Raji (cell line): ENCODE results near the gene WDR7.

ENCODE experiments used
- POLR2A ChIP-seq: IDR thresholded peaks from 2 replicates; pipeline ENCODE4 v1.6.1; 2011; ENCODE audit warnings: low read depth, low read length, control low read depth; ENCODE audit not compliant: insufficient read depth

Gene WDR7

DNA sequence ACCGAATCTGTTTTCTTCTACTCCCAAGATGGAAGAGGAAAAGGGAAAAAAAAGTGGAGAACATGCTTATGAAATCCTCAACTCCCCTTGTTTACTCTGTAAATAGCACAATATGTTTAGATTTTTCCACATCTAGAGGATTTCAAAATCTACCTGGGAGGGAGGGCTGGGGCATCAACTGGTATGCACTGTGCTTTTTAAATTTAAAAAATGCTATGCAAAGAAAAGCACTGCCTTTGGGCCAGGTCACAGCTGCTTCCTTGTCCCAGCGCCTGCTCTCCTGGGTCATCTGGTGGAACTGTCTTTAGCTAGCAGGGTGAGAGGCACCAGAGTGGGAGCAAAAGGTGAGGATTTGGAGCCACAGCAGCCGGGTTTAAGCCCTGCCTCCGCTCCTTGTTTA, 407.6 kb downstream of the WDR7 start:
- TF ChIP-seq POLR2A: no peak

- no peak for TF ChIP-seq POLR2A
These were observed 408.2 kb downstream of the WDR7 start for GRCh38 chr18:57059366-57059765.

DNA sequence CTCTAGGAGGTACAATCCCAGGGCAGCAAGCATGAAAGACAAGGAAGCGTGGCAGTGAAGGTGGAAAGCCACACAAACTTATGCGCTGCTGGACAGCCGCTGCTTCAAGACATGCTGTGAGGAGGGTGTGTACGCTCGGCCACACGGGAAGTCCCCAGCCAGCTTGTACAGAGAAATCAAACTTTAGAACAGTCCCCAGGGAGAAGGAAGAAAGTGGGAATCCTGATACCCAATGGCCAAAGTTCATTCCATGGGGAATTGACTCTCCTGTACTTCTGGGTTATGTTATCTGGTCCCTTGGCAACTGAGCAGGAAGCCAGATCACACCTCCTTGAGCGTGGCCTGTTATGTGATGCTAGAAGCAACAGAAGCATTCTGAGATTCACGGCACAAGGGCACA, 409.7 kb downstream of the WDR7 start:
- no peak for TF ChIP-seq POLR2A

DNA sequence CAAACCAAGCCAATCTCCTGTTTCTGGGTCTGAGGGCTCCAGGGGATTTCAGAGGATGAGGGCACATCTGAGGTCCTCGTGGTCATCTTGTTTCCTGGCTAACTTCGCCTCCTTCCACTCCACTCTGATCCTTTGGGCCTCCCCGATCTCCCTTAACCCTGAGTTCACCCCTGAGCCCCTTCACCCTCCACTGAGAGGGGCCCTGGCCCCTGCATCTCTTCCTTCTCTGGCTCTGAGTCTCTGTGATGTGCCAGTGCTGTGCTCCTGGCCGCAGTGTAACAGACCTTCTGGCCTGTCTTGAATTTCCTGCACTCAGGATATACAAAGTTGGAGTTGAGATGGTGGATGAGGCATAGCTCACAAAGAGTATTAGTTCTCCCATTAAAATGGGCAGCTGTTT, 411.0 kb downstream of the WDR7 start:
- TF ChIP-seq POLR2A: no peak

- no peak for TF ChIP-seq POLR2A
These were observed 411.7 kb downstream of the WDR7 start for GRCh38 chr18:57062844-57063243.

- no peak for TF ChIP-seq POLR2A
These were observed 412.5 kb downstream of the WDR7 start for GRCh38 chr18:57063601-57064103.

- TF ChIP-seq POLR2A: no peak
These were observed 422.5 kb downstream of the WDR7 start for GRCh38 chr18:57073501-57074187.

DNA sequence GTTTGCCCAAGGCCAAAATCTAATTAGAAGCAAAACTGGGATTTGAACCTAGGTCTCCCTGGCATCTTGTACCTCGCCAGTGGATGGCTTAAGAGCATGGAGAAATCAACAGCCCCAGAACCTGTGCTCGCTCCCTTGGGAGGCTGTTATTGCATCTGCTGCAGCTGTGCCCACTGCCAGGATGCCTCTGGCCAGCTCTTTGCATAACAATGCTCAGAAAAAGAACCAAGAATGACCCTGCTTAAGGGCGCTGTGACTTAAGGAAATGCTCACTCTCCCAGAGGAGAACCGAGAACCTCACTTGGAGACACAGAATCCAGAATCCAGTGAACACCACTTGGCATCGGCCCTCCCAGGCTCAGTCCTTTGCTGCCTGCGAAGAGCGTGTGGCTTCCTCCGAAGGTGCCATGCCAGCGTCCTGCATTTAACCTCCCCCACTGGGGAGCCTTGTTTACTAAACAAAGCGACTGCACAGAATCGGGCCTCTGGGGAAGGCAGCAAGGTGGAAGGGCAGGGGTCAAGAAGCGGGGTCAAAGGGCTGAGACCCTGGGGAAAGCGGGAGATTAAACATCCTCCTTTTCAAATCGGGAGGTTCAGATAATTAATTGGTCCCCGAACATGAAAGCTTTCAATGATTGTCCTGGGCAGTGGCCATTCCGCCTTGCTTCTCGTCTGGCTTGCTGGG, 424.7 kb downstream of the WDR7 start:
- TF ChIP-seq POLR2A: no peak

DNA sequence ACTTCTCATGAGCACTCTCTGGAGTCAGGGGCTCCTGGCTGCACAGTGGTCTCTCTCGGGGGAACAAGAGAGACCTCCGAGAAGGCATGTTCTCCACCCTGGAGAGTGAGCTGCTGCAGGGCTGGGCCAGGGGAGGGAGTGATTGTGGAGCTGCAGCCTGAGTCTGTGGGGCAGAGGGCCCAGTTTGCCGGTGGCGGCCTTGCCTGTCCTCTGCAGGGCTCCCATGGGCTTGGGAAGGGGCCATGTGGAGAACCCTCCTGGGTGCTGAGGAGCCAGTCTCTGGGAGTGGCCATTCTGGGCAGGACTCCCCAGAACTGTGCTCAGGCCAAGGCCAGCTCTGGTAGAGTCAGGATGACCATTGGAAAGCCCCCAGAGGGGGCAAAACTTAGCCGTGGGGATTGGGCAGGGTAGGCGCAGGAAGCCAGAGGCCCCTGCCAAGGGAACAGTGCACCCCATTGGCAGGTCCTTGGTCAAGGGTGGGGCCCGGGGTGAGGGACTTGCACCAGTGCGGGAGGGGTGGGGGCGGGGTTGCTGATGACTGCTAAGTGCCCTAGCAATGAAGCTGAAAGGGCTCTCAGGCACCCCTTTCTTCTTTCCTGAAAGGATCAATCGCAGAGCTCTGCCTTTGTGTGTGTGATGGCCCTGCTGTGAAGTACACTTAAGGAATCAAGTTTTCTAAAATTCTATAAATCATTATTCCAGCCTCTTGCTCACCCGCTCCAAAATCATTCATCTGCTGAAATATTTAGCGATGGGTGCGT, 426.0 kb downstream of the WDR7 start:
- TF ChIP-seq POLR2A: no peak

DNA sequence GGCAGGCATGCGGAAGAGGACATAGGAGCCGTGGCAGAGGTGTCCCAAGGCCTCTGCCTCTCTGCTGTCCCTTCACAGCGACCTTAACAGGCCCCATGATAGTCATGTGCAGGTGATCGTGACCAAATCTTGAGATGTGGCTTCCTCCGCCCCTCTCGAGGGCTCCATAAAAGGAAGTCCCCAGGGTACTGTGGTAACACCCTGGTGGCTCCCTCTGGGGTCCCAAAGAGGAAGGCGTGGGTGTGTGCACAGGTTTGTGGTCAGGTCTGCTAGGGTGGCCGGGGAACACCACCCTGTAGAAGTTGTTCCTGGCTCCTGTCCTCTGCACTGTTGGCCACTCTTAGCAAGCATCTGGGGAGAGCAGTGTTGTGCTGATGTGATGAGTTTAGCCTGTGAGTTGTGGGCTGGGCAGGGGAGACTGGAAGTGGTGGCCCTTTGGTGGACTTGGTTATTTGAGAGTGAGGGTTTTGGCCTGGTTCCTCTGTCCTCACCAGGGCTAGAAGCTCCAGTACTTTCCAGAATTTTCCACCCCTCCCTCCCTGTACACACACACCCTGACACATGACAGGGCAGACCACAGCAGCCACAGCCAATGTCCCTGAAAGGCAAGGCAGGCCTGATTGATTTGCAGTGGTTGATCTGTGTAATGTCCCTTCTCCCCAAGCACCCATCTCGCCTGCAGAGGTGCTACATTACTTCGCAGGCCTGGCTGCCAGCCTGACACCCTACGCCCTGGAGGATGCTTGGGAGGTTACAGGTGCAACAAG, 426.8 kb downstream of the WDR7 start:
- no peak for TF ChIP-seq POLR2A

DNA sequence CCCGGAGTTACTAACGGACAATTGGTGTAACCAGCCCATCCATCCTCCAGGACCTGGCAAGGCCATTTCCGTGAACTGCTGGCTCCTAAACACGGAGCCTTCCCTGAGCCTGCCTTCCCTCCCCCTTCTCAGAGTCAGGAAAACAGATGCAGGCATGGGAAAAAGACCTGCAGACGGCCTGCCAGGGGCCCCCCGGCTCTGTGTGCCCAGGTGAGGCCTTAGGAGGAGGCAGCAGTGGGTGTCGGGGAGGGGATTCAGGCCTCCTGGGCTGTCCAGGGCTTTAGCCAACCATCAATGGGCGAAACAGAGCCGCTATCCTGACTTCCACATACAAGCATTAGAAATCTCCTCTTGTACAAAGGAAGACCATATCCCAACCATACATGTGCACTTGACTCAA, 427.5 kb downstream of the WDR7 start:
- TF ChIP-seq POLR2A: no peak

DNA sequence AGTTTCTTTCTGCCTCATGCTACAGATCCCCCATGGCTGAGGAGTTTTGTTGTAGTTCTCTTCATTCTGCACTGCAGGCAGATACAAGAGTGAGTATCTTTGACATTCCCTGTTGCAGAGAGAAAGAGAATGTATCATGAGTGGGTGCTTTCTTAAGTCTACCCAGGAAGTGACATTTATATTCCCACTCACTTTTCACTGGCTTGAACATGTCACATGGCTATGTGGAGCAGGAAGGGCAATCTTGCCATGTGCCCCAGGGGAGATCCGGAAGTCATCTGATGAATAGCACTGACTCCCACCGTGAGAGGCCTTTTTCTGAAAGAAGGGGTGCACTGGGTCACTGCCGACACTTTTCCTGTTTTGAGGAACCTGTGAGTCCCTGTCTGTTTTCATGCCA, 429.3 kb downstream of the WDR7 start:
- TF ChIP-seq POLR2A: no peak

GRCh38 chr18:57081899-57082298, 430.7 kb downstream of the WDR7 start:
- TF ChIP-seq POLR2A: no peak

DNA sequence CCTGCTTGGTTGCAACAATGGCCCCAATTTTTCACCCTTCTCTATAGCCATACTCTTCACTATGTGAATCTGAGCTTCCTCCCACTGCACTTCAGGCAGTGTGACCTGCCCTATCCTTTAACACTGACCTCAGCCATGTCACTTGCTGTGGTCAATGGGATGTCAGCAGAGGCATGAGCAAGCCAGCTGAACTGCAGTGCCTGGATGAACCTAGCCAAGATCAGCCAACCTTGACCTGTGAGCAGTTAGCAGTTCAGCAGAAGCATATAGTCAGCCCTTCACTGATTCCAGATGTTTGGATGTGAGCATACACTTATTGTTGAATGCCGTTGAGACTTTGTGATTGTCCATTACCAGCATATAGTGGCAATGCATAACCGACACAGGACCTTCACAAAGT, 432.3 kb downstream of the WDR7 start:
- no peak for TF ChIP-seq POLR2A
